Measurements from ENCODE around the gene PPM1L.

DNA sequence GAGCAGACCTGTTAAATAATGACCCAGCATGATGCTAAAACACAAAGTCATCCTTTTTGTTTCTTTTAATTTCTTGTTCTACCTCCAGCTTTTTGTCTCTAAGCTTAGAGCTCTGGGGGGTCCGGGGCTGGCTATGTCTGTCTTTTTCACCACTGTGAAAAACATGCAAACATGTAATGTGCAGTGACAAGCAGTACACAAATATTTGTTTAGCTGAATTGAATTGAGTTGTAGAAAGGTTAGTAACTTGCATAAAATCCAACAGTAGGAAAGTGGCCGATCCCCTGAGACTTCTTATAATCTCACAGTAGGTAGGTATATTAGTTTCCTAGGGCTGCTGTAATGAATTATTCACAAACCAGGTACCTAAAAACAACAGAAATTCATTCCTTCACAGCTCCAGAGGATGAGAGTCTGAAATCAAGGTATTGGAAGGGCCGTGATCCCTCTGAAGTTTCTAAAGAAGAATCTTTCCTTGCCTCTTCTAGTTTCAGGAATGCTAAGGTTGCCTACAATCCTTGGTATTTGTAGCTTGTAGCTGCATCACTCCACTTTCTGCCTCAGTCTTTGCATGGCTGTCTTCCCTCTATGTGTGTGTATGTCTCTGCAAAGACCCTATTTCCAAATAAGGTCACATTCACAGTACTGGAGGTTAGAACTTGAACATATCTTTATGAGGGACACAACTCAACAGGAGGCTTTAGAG lies 46.4 kb upstream of the PPM1L start:
- TF ChIP-seq, protein P1, sequence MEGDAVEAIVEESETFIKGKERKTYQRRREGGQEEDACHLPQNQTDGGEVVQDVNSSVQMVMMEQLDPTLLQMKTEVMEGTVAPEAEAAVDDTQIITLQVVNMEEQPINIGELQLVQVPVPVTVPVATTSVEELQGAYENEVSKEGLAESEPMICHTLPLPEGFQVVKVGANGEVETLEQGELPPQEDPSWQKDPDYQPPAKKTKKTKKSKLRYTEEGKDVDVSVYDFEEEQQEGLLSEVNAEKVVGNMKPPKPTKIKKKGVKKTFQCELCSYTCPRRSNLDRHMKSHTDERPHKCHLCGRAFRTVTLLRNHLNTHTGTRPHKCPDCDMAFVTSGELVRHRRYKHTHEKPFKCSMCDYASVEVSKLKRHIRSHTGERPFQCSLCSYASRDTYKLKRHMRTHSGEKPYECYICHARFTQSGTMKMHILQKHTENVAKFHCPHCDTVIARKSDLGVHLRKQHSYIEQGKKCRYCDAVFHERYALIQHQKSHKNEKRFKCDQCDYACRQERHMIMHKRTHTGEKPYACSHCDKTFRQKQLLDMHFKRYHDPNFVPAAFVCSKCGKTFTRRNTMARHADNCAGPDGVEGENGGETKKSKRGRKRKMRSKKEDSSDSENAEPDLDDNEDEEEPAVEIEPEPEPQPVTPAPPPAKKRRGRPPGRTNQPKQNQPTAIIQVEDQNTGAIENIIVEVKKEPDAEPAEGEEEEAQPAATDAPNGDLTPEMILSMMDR (IDR thresholded peaks at IDR 0.05): no peak
- TF ChIP-seq POLR2AphosphoS5 (IDR thresholded peaks at IDR 0.05; ENCODE audit: insufficient read depth in 1 of 2, low read depth in 1 of 2) (no peak), POLR2A (IDR thresholded peaks at IDR 0.05) (no peak)

All from vagina (tissue), 2 donors.